Calu3 (cell line): Measurements from ENCODE around the gene CAV3. TPM values are rescaled to one million over a fixed set of nuclear protein-coding genes. Genes with fewer than 3 reads are reported as not detected.
"Not testable (repeated sequence)": the region's sequence is repeated elsewhere in the genome, so short reads cannot be mapped to it uniquely, and the experiment has no call there.

Experiments used
- Bru-seq: library from RNA; stranded (reverse); fragments of 400-500 nt; gene quantifications from one replicate; lab custom pipeline; 2021; lab: Mats Ljungman, UMichigan
- BruChase-seq, 2 experiments: library from RNA; stranded (reverse); fragments of 400-500 nt; gene quantifications; one replicate each; lab custom pipeline; 2021; lab: Mats Ljungman, UMichigan
- BruUV-seq: library from RNA; stranded (reverse); fragments of 400-500 nt; replicated peaks from 2 replicates; lab custom pipeline; 2021; lab: Mats Ljungman, UMichigan
- CTCF ChIA-PET: fragments of 300-600 bp; sonication (Branson Sonifier 250); formaldehyde crosslinking; loops from one replicate; lab custom pipeline; 2022; ENCODE audit warnings: antibody characterized with exemption; lab: Charles Lee
- DNase-seq: peaks from one replicate; pipeline ENCODE4 v3.0.0; 2022
- H3K27ac Mint-ChIP-seq: one replicate; pipeline ENCODE4 v1.8.0; 2022; ENCODE audit warnings: mixed read lengths; ENCODE audit not compliant: unreplicated experiment
- H3K27me3 Mint-ChIP-seq: one replicate; pipeline ENCODE4 v1.8.0; 2022; ENCODE audit warnings: mixed read lengths; ENCODE audit not compliant: unreplicated experiment
- H3K36me3 Mint-ChIP-seq: one replicate; pipeline ENCODE4 v1.8.0; 2022; ENCODE audit warnings: mild to moderate bottlenecking, moderate library complexity, mixed read lengths; ENCODE audit not compliant: insufficient read depth, unreplicated experiment
- H3K4me1 Mint-ChIP-seq: one replicate; pipeline ENCODE4 v1.8.0; 2022; ENCODE audit warnings: mild to moderate bottlenecking, low read depth, mixed read lengths; ENCODE audit not compliant: unreplicated experiment
- H3K4me3 Mint-ChIP-seq: one replicate; pipeline ENCODE4 v1.8.0; 2022; ENCODE audit warnings: mild to moderate bottlenecking, low read depth, moderate library complexity, mixed read lengths; ENCODE audit not compliant: unreplicated experiment
- H3K9me3 Mint-ChIP-seq: one replicate; pipeline ENCODE4 v1.8.0; 2022; ENCODE audit warnings: low read depth, mixed read lengths; ENCODE audit not compliant: unreplicated experiment
- intact Hi-C: fragments of 100-400 bp; cut with micrococcal nuclease; formaldehyde crosslinking; loops from one replicate; pipeline ENCODE4 v1.10.0; 2022; ENCODE audit not compliant: unreplicated experiment
- long read RNA-seq: library from polyadenylated mRNA; stranded (forward); transcript quantifications from one replicate; pipeline ENCODE4 v2.0.0, GENCODE V29; 2022
- total RNA-seq: library from RNA; stranded (reverse); gene quantifications from 2 replicates; pipeline ENCODE4 v1.2.3, GENCODE V29; 2022
- TF ChIP-seq, protein P1 (sequence below): fragments of 200-600 bp; IDR thresholded peaks from one replicate; pipeline ENCODE4 v1.8.0; 2022; ENCODE audit warnings: antibody characterized with exemption; ENCODE audit not compliant: unreplicated experiment

CAV3 gene
- not detected in 2 replicates for total RNA-seq
- Bru-seq, nascent RNA: not detected
- BruChase-seq, experiment 1, labeled RNA remaining after a 6-hour chase: not detected
- BruChase-seq, experiment 2, labeled RNA remaining after a 2-hour chase: not detected
- long read RNA-seq: 0 reads

DNA sequence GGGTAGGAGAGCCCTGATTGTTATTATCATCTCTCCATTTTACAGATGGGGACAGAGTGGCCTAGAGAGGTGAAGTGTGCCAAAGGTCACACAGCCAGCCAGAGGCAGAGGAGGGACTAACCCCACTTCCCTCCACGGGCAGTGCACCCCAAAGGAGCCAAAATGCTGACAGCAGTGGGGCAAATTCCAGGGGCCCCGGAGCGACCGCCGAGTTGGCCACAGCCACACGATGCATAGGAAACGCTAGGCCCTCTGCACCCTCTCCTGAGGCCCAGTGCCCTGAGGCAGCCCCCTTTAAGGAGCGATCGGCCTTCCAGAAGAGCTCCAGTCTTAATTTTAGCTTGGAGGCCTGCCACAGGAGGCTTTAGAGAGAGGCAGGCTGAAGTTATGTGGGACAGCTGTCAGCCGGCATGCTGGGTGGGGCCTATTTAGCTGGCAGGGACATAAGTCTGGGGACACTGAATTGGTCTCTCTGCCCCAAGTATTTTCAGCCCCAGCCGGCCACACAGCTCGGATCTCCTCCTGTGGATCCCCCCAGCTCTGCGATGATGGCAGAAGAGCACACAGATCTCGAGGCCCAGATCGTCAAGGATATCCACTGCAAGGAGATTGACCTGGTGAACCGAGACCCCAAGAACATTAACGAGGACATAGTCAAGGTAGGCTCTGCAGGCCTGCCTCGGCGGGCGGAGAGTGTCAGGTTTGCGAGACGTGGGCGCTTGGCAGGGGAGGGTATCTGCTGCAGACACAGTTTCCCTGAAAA, at the start of gene CAV3:
TSS of gene CAV3 (plus strand) at position 471 of the 763 bp plus-strand sequence. CDS start at position 546, 75 bp downstream.
- BruUV-seq: no TSS peak
- CTCF ChIA-PET: no interaction called here
- intact Hi-C loops: no loop called here
- DNase-seq: no peak
- H3K4me1 Mint-ChIP-seq: no peaks in the 10 kb centered on the region
- no peaks in the 10 kb centered on the region for H3K9me3 Mint-ChIP-seq
- peaks cover 27% of the 10 kb centered on the region for H3K27me3 Mint-ChIP-seq
- no peak within 1 kb of the TSS for H3K4me3 Mint-ChIP-seq
- TF ChIP-seq, protein P1, sequence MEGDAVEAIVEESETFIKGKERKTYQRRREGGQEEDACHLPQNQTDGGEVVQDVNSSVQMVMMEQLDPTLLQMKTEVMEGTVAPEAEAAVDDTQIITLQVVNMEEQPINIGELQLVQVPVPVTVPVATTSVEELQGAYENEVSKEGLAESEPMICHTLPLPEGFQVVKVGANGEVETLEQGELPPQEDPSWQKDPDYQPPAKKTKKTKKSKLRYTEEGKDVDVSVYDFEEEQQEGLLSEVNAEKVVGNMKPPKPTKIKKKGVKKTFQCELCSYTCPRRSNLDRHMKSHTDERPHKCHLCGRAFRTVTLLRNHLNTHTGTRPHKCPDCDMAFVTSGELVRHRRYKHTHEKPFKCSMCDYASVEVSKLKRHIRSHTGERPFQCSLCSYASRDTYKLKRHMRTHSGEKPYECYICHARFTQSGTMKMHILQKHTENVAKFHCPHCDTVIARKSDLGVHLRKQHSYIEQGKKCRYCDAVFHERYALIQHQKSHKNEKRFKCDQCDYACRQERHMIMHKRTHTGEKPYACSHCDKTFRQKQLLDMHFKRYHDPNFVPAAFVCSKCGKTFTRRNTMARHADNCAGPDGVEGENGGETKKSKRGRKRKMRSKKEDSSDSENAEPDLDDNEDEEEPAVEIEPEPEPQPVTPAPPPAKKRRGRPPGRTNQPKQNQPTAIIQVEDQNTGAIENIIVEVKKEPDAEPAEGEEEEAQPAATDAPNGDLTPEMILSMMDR: no peak
- H3K27ac Mint-ChIP-seq: no peak within 1 kb of the TSS
- H3K36me3 Mint-ChIP-seq: peaks cover 6% of the 10 kb centered on the region

DNA sequence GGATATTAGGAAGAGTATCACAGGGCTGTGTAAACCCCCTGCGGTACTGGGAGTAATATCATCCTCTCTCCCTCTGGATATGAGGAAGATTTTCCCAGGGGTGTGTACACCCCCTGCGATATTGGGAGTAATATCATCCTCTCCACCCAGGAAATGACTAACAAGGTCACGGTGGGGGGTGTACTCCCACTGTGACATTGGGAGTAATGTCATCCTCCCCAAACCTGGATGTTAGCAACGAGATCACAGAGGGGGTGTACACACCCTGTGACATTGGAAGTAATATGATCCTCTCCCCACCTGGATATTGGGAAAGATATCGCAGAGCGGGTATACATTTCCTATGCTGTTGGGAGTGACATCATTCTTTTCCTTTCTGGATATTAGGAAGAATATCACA, 48.6 kb upstream of the CAV3 start:
- H3K36me3 Mint-ChIP-seq, BruUV-seq, DNase-seq, H3K4me3 Mint-ChIP-seq, H3K9me3 Mint-ChIP-seq, CTCF ChIA-PET, H3K27ac Mint-ChIP-seq, H3K27me3 Mint-ChIP-seq: not testable (repeated sequence)
- intact Hi-C loops: loop anchor here (5.0 kb wide), 1 partner anchor 82 kb away; the partner anchor contains the start of gene OXTR
- peaks cover 18% of the 10 kb centered on the region for H3K4me1 Mint-ChIP-seq

DNA sequence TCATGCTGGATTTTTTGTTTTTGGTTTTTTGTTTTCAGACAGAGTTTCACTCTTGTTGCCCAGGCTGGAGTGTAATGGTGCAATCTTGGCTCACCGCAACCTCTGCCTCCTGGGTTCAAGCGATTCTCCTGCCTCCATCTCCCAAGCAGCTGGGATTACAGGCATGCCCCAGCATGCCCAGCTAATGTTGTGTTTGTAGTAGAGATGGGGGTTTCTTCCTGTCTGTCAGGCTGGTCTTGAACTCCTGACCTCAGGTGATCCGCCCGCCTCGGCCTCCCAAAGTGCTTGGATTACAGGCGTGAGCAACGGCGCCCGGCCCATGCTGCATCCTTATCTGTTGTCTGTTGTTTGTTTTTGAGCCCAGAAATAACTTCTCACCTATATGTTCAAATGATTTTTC, 42.3 kb upstream of the CAV3 start:
- intact Hi-C loops, H3K36me3 Mint-ChIP-seq, BruUV-seq, H3K27ac Mint-ChIP-seq, H3K9me3 Mint-ChIP-seq, CTCF ChIA-PET, H3K4me1 Mint-ChIP-seq, H3K4me3 Mint-ChIP-seq, DNase-seq: not testable (repeated sequence)
- peaks cover 13% of the 10 kb centered on the region for H3K27me3 Mint-ChIP-seq

DNA sequence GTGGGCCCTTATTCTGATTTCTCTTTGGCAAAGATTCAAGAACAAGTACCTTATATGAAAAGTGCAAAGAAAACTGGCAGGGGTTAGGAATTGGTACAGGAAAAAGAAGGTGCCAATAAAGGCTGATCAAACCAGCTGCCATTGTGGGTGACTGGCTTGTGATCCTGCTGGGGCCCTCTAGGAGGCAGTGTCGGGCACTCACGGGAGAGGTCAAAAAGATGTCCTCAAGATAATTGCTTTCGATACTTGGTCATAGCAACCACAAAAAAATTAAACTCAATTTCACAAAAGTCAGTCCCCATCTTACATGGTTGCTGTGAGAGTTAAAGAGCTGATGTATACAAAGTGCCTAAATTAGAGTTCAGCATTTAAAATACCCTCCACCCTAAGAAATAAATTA, 31.0 kb upstream of the CAV3 start:
- DNase-seq: no peak

DNA sequence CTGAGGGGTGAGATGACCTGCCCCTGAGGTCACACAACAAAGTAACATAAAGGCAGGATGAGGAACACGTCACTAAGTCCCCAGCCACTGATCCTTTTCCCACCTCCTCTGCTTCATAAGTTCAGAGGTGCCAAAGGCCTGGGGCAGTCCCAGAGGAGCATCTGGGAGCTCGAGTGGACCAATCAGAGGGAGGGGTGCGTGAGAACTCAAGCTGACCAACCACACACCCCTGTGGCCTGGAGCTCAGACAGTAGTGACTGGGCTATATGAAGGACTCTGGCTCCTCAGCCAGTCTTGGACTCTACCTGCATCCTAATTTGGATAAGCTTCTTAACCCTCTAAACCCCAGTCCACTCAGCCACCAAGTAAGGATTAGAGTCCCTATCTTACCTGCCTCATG, 28.0 kb upstream of the CAV3 start:
- intact Hi-C loops: no loop called here
- Mint-ChIP-seq H3K27ac (no peak overlapping the region), H3K36me3 (no peaks in the 10 kb centered on the region), H3K4me1 (no peaks in the 10 kb centered on the region), H3K27me3 (peaks cover 21% of the 10 kb centered on the region), H3K4me3 (no peak overlapping the region), H3K9me3 (peaks cover 2% of the 10 kb centered on the region)
- CTCF ChIA-PET: no interaction called here
- TF ChIP-seq, protein P1: no peak
- no TSS peak for BruUV-seq
- DNase-seq: no peak

More for the DNA sequence above, 31.0 kb upstream of the CAV3 start:
- Mint-ChIP-seq H3K27me3 (no peaks in the 10 kb centered on the region), H3K36me3 (no peaks in the 10 kb centered on the region), H3K4me3 (no peak overlapping the region), H3K9me3 (peaks cover 2% of the 10 kb centered on the region), H3K27ac (no peak overlapping the region), H3K4me1 (no peaks in the 10 kb centered on the region)
- BruUV-seq: no TSS peak
- CTCF ChIA-PET: no interaction called here
- TF ChIP-seq, protein P1: no peak
- intact Hi-C loops: no loop called here
